IMR-90 (cell line): ENCODE results near the gene GAL3ST2.
"Not testable (repeated sequence)": the region's sequence is repeated elsewhere in the genome, so short reads cannot be mapped to it uniquely, and the experiment has no call there.

Experiments
- CEBPB ChIP-seq: IDR thresholded peaks from 2 replicates; pipeline ENCODE4 v1.6.1; 2012; ENCODE audit warnings: low read depth, low read length, improper control_type of control experiment
- MAFK ChIP-seq: IDR thresholded peaks from 2 replicates; pipeline ENCODE4 v1.6.1; 2012; ENCODE audit warnings: low read depth, low read length, improper control_type of control experiment
- MXI1 ChIP-seq: IDR thresholded peaks from 2 replicates; pipeline ENCODE4 v1.6.1; 2012; ENCODE audit warnings: low read depth, mild to moderate bottlenecking, low read length, moderate library complexity, borderline replicate concordance
- POLR2A ChIP-seq: IDR thresholded peaks from 2 replicates; pipeline ENCODE4 v1.6.1; 2012; ENCODE audit warnings: mild to moderate bottlenecking, low read depth, low read length
- RAD21 ChIP-seq: IDR thresholded peaks from 2 replicates; pipeline ENCODE4 v1.6.1; 2012; ENCODE audit warnings: low read length, improper control_type of control experiment
- RCOR1 ChIP-seq: IDR thresholded peaks from 2 replicates; pipeline ENCODE4 v1.6.1; 2012; ENCODE audit warnings: mild to moderate bottlenecking, low read length, improper control_type of control experiment; ENCODE audit not compliant: insufficient replicate concordance
- SMC3 ChIP-seq: fragments of 150-350 bp; IDR thresholded peaks from 2 replicates; pipeline ENCODE4 v1.6.1; 2016; ENCODE audit warnings: low read depth, mild to moderate bottlenecking, antibody characterized with exemption, low read length, moderate library complexity
- TF ChIP-seq, protein P1 (sequence below): conservative IDR thresholded peaks from 2 replicates; pipeline ENCODE4 v1.5.1; 2012; ENCODE audit warnings: mild to moderate bottlenecking, low read depth, low read length, improper control_type of control experiment

DNA sequence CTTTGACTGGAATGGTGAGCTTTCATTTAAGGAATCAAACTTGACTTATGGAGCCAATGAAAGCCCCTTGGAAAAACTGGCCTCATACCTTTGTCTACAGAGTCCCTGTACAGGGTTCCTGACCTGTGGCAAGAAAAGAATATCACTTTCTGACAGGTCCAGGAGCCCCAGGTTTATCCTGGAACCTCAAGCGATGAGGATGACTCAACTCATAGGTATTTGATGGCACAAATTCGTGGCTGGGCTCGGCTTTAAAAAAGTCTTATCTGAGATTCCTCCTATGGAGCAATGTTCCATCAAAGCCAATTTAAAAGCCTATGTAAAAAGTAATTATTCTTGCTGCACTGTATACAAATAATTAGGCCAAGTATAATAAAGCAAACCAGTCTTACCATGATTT is 14.8 kb downstream of the GAL3ST2 start:
- TF ChIP-seq, protein P1, sequence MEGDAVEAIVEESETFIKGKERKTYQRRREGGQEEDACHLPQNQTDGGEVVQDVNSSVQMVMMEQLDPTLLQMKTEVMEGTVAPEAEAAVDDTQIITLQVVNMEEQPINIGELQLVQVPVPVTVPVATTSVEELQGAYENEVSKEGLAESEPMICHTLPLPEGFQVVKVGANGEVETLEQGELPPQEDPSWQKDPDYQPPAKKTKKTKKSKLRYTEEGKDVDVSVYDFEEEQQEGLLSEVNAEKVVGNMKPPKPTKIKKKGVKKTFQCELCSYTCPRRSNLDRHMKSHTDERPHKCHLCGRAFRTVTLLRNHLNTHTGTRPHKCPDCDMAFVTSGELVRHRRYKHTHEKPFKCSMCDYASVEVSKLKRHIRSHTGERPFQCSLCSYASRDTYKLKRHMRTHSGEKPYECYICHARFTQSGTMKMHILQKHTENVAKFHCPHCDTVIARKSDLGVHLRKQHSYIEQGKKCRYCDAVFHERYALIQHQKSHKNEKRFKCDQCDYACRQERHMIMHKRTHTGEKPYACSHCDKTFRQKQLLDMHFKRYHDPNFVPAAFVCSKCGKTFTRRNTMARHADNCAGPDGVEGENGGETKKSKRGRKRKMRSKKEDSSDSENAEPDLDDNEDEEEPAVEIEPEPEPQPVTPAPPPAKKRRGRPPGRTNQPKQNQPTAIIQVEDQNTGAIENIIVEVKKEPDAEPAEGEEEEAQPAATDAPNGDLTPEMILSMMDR: not testable (repeated sequence)
- not testable (repeated sequence) for TF ChIP-seq MXI1, CEBPB, POLR2A, SMC3, RAD21, MAFK, RCOR1
